HepG2 (cell line): ENCODE results near the gene C1QTNF12. TPM values are rescaled to one million over a fixed set of nuclear protein-coding genes. Genes with fewer than 3 reads are reported as not detected.

Experiments used
- AKAP8 ChIP-seq: sonication (generic); formaldehyde crosslinking; IDR thresholded peaks from 2 replicates; pipeline ENCODE4 v1.5.1; 2020; ENCODE audit warnings: mild to moderate bottlenecking, missing genetic modification reagents
- ARHGAP35 ChIP-seq: sonication (generic); formaldehyde crosslinking; IDR thresholded peaks from 2 replicates; pipeline ENCODE4 v1.9.0; 2022; ENCODE audit warnings: mild to moderate bottlenecking, inconsistent platforms, moderate library complexity, missing genetic modification reagents, borderline replicate concordance
- ATAD3A ChIP-seq: sonication (generic); formaldehyde crosslinking; IDR thresholded peaks from 2 replicates; pipeline ENCODE4 v1.4.0; 2020; ENCODE audit warnings: missing genetic modification reagents
- ATF7 ChIP-seq, 2 experiments: fragments of 450-650 bp in 1 of 2; sonication (generic) in 1 of 2; formaldehyde crosslinking in 1 of 2; IDR thresholded peaks; 2 replicates each; pipeline versions ENCODE4 v1.4.0 to v1.6.1; 2016 to 2020; ENCODE audit warnings: antibody characterized with exemption in 1 of 2, mild to moderate bottlenecking in 1 of 2, missing genetic modification reagents in 1 of 2
- EHMT2 ChIP-seq: fragments of 200-600 bp; sonication (generic); IDR thresholded peaks from 2 replicates; pipeline ENCODE4 v1.7.0; 2017; ENCODE audit warnings: antibody characterized with exemption, low read depth, low read length, borderline replicate concordance
- FOXP1 ChIP-seq, 2 experiments: fragments of 450-650 bp in 1 of 2; IDR thresholded peaks; 2 replicates each; pipeline ENCODE4 v1.6.1; 2017 to 2018; ENCODE audit warnings: antibody characterized with exemption in 1 of 2
- MED13 ChIP-seq: sonication (generic); formaldehyde crosslinking; IDR thresholded peaks from 2 replicates; pipeline ENCODE4 v1.5.0; 2020; ENCODE audit warnings: missing genetic modification reagents
- NR2F6 ChIP-seq, 2 experiments: IDR thresholded peaks; 2 replicates each; pipeline ENCODE4 v1.6.1; 2016; ENCODE audit warnings: antibody characterized with exemption in 1 of 2, mild to moderate bottlenecking in 1 of 2
- POLR2A ChIP-seq, 2 experiments: IDR thresholded peaks; 2 replicates each; pipeline ENCODE4 v1.6.1; 2011; ENCODE audit warnings: low read depth in 2 of 2, low read length in 2 of 2, mild to moderate bottlenecking in 1 of 2, moderate library complexity in 1 of 2; ENCODE audit not compliant: insufficient read depth in 1 of 2
- RFX1 ChIP-seq: fragments of 450-650 bp; IDR thresholded peaks from 2 replicates; pipeline ENCODE4 v1.6.1; 2017
- U2AF2 ChIP-seq: fragments of 200-400 bp; formaldehyde crosslinking; IDR thresholded peaks from 2 replicates; pipeline ENCODE4 v1.6.1; 2017; ENCODE audit warnings: low read depth, mild to moderate bottlenecking, low read length
- YEATS4 ChIP-seq: sonication (generic); formaldehyde crosslinking; IDR thresholded peaks from 2 replicates; pipeline ENCODE4 v1.4.0; 2020; ENCODE audit warnings: missing genetic modification reagents, borderline replicate concordance
- ZNF558 ChIP-seq: sonication (generic); formaldehyde crosslinking; IDR thresholded peaks from 2 replicates; pipeline ENCODE4 v1.9.0; 2022; ENCODE audit warnings: mild to moderate bottlenecking, missing genetic modification reagents, borderline replicate concordance
- ZNF724P ChIP-seq: sonication (generic); formaldehyde crosslinking; IDR thresholded peaks from 2 replicates; pipeline ENCODE4 v1.8.0; 2022; ENCODE audit warnings: missing genetic modification reagents, borderline replicate concordance
- polyA plus RNA-seq, 8 experiments: library from polyadenylated mRNA; depleted of rRNA in 3 of 8; stranded (reverse) in 7 of 8; unstranded in 1 of 8; fragments of >200 nt; fragmentation: Illumina TruSeq in 4 of 8; extraction: Trizol in 4 of 8; gene quantifications; 2 replicates each; pipeline versions ENCODE4 v1.2.1 to v1.2.3, GENCODE V29; 2011 to 2016; ENCODE audit warnings: low read depth in 4 of 8, missing spikeins in 1 of 8, mixed read lengths in 1 of 8; ENCODE audit not compliant: insufficient read depth in 1 of 8
- total RNA-seq, 5 experiments: library from RNA; depleted of rRNA; stranded (reverse); fragments of >200 nt; fragmentation: Illumina TruSeq; extraction: Trizol; gene quantifications; 2 replicates each; pipeline ENCODE4 v1.2.3, GENCODE V29; 2016; ENCODE audit warnings: low read depth in 1 of 5
- TF ChIP-seq, protein P1 (sequence below): sonication (generic); formaldehyde crosslinking; IDR thresholded peaks from 2 replicates; pipeline ENCODE4 v1.4.0; 2020; ENCODE audit warnings: missing genetic modification reagents
- TF ChIP-seq, protein P2 (sequence below): sonication (generic); formaldehyde crosslinking; IDR thresholded peaks from 2 replicates; pipeline ENCODE4 v1.5.0; 2020; ENCODE audit warnings: mild to moderate bottlenecking, missing genetic modification reagents, borderline replicate concordance
- TF ChIP-seq, protein P3 (sequence below): sonication (generic); formaldehyde crosslinking; IDR thresholded peaks from 2 replicates; pipeline ENCODE4 v1.5.1; 2020; ENCODE audit warnings: missing genetic modification reagents, mild to moderate bottlenecking, borderline replicate concordance
- TF ChIP-seq, protein P4 (sequence below): IDR thresholded peaks from 2 replicates; pipeline ENCODE4 v1.6.1; 2016; ENCODE audit warnings: mild to moderate bottlenecking

C1QTNF12 gene
- total and polyA plus RNA-seq, 2 of the 13 experiments (the other 11 are each of a cell fraction or from before 2014, with no cell fraction given), result 0.18 to 0.64 TPM

DNA sequence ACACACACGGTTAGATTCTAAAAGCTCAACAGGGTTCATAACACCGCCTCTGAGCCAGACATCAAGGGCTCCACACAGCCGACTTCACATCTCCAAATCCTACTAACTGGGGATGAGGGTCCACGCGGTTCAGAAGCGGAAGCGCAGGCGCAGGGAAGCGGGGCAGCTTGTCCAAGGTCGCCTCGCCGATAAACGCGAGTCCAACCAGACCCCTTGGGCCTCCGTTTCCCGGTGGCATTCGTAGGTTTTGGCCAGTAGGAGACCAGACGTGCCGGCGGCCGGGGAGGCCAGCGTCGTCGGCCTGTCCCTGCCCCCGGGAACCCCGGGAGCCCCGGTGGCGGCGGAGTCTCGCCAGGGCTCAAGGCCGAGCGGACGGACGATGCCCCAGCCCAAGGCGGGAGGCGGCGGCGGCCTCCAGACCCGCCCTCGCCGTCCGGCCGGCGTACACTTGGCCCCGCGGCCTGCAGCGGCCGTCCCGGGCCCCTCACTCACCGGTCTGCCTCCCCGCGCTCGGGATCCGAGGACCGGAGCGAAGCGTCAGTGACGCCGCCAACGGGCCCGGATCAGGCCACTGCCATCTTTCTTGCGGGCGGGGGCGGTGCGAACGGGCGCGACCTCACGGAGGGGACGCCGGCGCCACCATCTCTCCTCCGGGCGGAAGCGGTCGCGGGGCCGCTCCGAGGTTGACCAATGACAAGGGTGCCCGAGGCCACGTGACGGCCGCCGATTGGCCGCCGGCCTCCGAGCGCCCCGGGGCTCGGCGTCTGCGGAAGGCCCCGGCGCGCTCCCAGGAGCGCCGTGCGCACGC is 14.9 kb downstream of the C1QTNF12 start, which contains the start of gene SDF4 (continued):
- TF ChIP-seq, protein P1, sequence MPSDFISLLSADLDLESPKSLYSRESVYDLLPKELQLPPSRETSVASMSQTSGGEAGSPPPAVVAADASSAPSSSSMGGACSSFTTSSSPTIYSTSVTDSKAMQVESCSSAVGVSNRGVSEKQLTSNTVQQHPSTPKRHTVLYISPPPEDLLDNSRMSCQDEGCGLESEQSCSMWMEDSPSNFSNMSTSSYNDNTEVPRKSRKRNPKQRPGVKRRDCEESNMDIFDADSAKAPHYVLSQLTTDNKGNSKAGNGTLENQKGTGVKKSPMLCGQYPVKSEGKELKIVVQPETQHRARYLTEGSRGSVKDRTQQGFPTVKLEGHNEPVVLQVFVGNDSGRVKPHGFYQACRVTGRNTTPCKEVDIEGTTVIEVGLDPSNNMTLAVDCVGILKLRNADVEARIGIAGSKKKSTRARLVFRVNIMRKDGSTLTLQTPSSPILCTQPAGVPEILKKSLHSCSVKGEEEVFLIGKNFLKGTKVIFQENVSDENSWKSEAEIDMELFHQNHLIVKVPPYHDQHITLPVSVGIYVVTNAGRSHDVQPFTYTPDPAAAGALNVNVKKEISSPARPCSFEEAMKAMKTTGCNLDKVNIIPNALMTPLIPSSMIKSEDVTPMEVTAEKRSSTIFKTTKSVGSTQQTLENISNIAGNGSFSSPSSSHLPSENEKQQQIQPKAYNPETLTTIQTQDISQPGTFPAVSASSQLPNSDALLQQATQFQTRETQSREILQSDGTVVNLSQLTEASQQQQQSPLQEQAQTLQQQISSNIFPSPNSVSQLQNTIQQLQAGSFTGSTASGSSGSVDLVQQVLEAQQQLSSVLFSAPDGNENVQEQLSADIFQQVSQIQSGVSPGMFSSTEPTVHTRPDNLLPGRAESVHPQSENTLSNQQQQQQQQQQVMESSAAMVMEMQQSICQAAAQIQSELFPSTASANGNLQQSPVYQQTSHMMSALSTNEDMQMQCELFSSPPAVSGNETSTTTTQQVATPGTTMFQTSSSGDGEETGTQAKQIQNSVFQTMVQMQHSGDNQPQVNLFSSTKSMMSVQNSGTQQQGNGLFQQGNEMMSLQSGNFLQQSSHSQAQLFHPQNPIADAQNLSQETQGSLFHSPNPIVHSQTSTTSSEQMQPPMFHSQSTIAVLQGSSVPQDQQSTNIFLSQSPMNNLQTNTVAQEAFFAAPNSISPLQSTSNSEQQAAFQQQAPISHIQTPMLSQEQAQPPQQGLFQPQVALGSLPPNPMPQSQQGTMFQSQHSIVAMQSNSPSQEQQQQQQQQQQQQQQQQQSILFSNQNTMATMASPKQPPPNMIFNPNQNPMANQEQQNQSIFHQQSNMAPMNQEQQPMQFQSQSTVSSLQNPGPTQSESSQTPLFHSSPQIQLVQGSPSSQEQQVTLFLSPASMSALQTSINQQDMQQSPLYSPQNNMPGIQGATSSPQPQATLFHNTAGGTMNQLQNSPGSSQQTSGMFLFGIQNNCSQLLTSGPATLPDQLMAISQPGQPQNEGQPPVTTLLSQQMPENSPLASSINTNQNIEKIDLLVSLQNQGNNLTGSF, result no peak
- TF ChIP-seq ATF7 (IDR thresholded peaks at IDR 0.05), result no peak
- TF ChIP-seq ATF7 (CRISPR knock-in tag; IDR thresholded peaks at IDR 0.05), result no peak
- TF ChIP-seq U2AF2, result no peak
- TF ChIP-seq NR2F6 (IDR thresholded peaks at IDR 0.05), result no peak
- peak; percentile 34; the same call in 1 of the 2 replicates for TF ChIP-seq NR2F6 (CRISPR knock-in tag; IDR thresholded peaks at IDR 0.05)
- TF ChIP-seq ZNF724P (CRISPR knock-in tag), result no peak
- peak; percentile 82; the same call in 1 of the 2 replicates for TF ChIP-seq ARHGAP35 (CRISPR knock-in tag)
- no peak for TF ChIP-seq MED13 (CRISPR knock-in tag)
- peak; percentile 75 for TF ChIP-seq YEATS4 (CRISPR knock-in tag)
- TF ChIP-seq POLR2A (IDR thresholded peaks at IDR 0.05; ENCODE audit: insufficient read depth in 1 of 2, low read depth in 2 of 2, low read length in 2 of 2), result peak in 1 of 2 experiments; percentile 68; a peak in 2 of 4 replicates
- TF ChIP-seq RFX1, result no peak
- no peak for TF ChIP-seq ATAD3A (CRISPR knock-in tag)
- TF ChIP-seq, protein P2, sequence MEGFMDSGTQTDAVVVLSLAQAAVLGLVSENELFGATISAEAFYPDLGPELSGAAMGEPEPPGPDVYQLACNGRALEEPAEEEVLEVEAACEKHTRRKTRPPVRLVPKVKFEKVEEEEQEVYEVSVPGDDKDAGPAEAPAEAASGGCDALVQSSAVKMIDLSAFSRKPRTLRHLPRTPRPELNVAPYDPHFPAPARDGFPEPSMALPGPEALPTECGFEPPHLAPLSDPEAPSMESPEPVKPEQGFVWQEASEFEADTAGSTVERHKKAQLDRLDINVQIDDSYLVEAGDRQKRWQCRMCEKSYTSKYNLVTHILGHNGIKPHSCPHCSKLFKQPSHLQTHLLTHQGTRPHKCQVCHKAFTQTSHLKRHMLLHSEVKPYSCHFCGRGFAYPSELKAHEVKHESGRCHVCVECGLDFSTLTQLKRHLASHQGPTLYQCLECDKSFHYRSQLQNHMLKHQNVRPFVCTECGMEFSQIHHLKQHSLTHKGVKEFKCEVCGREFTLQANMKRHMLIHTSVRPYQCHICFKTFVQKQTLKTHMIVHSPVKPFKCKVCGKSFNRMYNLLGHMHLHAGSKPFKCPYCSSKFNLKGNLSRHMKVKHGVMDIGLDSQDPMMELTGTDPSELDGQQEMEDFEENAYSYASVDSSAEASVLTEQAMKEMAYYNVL, result no peak
- TF ChIP-seq, protein P3, sequence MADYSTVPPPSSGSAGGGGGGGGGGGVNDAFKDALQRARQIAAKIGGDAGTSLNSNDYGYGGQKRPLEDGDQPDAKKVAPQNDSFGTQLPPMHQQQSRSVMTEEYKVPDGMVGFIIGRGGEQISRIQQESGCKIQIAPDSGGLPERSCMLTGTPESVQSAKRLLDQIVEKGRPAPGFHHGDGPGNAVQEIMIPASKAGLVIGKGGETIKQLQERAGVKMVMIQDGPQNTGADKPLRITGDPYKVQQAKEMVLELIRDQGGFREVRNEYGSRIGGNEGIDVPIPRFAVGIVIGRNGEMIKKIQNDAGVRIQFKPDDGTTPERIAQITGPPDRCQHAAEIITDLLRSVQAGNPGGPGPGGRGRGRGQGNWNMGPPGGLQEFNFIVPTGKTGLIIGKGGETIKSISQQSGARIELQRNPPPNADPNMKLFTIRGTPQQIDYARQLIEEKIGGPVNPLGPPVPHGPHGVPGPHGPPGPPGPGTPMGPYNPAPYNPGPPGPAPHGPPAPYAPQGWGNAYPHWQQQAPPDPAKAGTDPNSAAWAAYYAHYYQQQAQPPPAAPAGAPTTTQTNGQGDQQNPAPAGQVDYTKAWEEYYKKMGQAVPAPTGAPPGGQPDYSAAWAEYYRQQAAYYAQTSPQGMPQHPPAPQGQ (CRISPR knock-in tag), result no peak; the same call in 1 of the 2 replicates
- TF ChIP-seq AKAP8 (CRISPR knock-in tag), result peak; percentile 98
- TF ChIP-seq EHMT2, result no peak
- no peak for TF ChIP-seq FOXP1 (IDR thresholded peaks at IDR 0.05)
- TF ChIP-seq FOXP1 (CRISPR knock-in tag; IDR thresholded peaks at IDR 0.05), result no peak
- TF ChIP-seq, protein P4, sequence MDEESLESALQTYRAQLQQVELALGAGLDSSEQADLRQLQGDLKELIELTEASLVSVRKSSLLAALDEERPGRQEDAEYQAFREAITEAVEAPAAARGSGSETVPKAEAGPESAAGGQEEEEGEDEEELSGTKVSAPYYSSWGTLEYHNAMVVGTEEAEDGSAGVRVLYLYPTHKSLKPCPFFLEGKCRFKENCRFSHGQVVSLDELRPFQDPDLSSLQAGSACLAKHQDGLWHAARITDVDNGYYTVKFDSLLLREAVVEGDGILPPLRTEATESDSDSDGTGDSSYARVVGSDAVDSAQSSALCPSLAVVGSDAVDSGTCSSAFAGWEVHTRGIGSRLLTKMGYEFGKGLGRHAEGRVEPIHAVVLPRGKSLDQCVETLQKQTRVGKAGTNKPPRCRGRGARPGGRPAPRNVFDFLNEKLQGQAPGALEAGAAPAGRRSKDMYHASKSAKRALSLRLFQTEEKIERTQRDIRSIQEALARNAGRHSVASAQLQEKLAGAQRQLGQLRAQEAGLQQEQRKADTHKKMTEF (CRISPR knock-in tag), result peak; percentile 75; the same call in 1 of the 2 replicates
- TF ChIP-seq ZNF558 (CRISPR knock-in tag), result peak; percentile 47; the same call in 1 of the 2 replicates
